Esophagus squamous epithelium (tissue), 4 donors: Measurements from ENCODE around the gene LDLRAD3.

ENCODE experiments used
- CTCF ChIP-seq, 6 experiments: fragments of 450-650 bp in 4 of 6; fragments of 200-600 bp in 2 of 6; sonication (generic) in 2 of 6; IDR thresholded peaks; one replicate each; pipeline ENCODE4 v1.5.1; 2016 to 2019; ENCODE audit warnings: antibody characterized with exemption in 6 of 6, mild to moderate bottlenecking in 4 of 6, moderate library complexity in 4 of 6
- POLR2A ChIP-seq, 4 donors: fragments of 450-650 bp; IDR thresholded peaks; one replicate each; pipeline ENCODE4 v1.6.1; 2017; ENCODE audit warnings: antibody characterized with exemption in 4 of 4, mild to moderate bottlenecking in 4 of 4, moderate library complexity in 3 of 4

GRCh38 chr11:35928688-35929395 lies 15.0 kb upstream of the LDLRAD3 start:
- no peak for TF ChIP-seq CTCF (IDR thresholded peaks at IDR 0.05)
- no peak for TF ChIP-seq POLR2A (IDR thresholded peaks at IDR 0.05)
